Astrocyte (in vitro differentiated cells and primary cell): ENCODE measurements around the gene STAC2. TPM values are rescaled to one million over a fixed set of nuclear protein-coding genes. Genes with fewer than 3 reads are reported as not detected.

Experiments used
- DNase-seq: peaks from one replicate; pipeline ENCODE4 v3.0.0-alpha.2; 2010; ENCODE audit warnings: low read depth
- FAIRE-seq: peaks from 2 replicates; lab custom pipeline; 2011; peaks lifted over from hg19 to GRCh38; lab: Jason Lieb, UNC
- H2AFZ ChIP-seq: 2 replicates; pipeline ENCODE4 v1.6.0; 2012; ENCODE audit warnings: low read depth, low read length, inconsistent platforms
- H3K27ac ChIP-seq: 2 replicates; pipeline ENCODE4 v1.5.1; 2011; ENCODE audit warnings: low read depth, low read length, inconsistent platforms
- H3K27me3 ChIP-seq: 2 replicates; pipeline ENCODE4 v1.6.0; 2011; ENCODE audit warnings: low read length, inconsistent platforms; ENCODE audit not compliant: insufficient read depth
- H3K36me3 ChIP-seq: 2 replicates; pipeline ENCODE4 v1.5.1; 2011; ENCODE audit warnings: low read length, inconsistent platforms; ENCODE audit not compliant: insufficient read depth
- H3K4me1 ChIP-seq: 2 replicates; pipeline ENCODE4 v1.5.1; 2011; ENCODE audit warnings: low read length, inconsistent platforms; ENCODE audit not compliant: insufficient read depth
- H3K4me2 ChIP-seq: 2 replicates; pipeline ENCODE4 v1.6.0; 2012; ENCODE audit warnings: low read length, inconsistent platforms
- H3K4me3 ChIP-seq: 2 replicates; pipeline ENCODE4 v1.5.1; 2011; ENCODE audit warnings: low read depth, mild to moderate bottlenecking, low read length, inconsistent platforms; ENCODE audit not compliant: insufficient read depth
- H3K79me2 ChIP-seq: 2 replicates; pipeline ENCODE4 v1.6.0; 2012; ENCODE audit warnings: mild to moderate bottlenecking, low read length, inconsistent platforms; ENCODE audit not compliant: insufficient read depth
- H3K9ac ChIP-seq: 2 replicates; pipeline ENCODE4 v1.6.0; 2012; ENCODE audit warnings: mild to moderate bottlenecking, low read length, inconsistent platforms
- H3K9me3 ChIP-seq: 2 replicates; pipeline ENCODE4 v1.5.1; 2012; ENCODE audit warnings: low read depth, mild to moderate bottlenecking, low read length, inconsistent platforms; ENCODE audit not compliant: insufficient read depth
- H4K20me1 ChIP-seq: 2 replicates; pipeline ENCODE4 v1.6.0; 2012; ENCODE audit warnings: low read length, inconsistent platforms; ENCODE audit not compliant: insufficient read depth
- H3K27ac Mint-ChIP-seq: one replicate; pipeline ENCODE4 v1.8.0; 2021; ENCODE audit warnings: mild to moderate bottlenecking, mixed read lengths; ENCODE audit not compliant: unreplicated experiment
- H3K27me3 Mint-ChIP-seq: one replicate; pipeline ENCODE4 v1.8.0; 2021; ENCODE audit warnings: low read depth, mixed read lengths; ENCODE audit not compliant: unreplicated experiment
- H3K36me3 Mint-ChIP-seq: one replicate; pipeline ENCODE4 v1.8.0; 2021; ENCODE audit warnings: low read depth, mixed read lengths; ENCODE audit not compliant: unreplicated experiment
- H3K4me1 Mint-ChIP-seq: one replicate; pipeline ENCODE4 v1.8.0; 2021; ENCODE audit warnings: low read depth, mixed read lengths; ENCODE audit not compliant: unreplicated experiment
- H3K4me3 Mint-ChIP-seq: one replicate; pipeline ENCODE4 v1.8.0; 2021; ENCODE audit warnings: mild to moderate bottlenecking, moderate library complexity, mixed read lengths; ENCODE audit not compliant: unreplicated experiment
- H3K9me3 Mint-ChIP-seq: one replicate; pipeline ENCODE4 v1.8.0; 2021; ENCODE audit warnings: mild to moderate bottlenecking, mixed read lengths; ENCODE audit not compliant: unreplicated experiment
- CTCF ChIP-seq: IDR thresholded peaks from 2 replicates; pipeline ENCODE4 v1.5.1; 2011; ENCODE audit warnings: low read depth, mild to moderate bottlenecking, inconsistent platforms, low read length, moderate library complexity; ENCODE audit not compliant: insufficient read depth
- EZH2 ChIP-seq: IDR thresholded peaks from 2 replicates; pipeline ENCODE4 v1.6.1; 2012; ENCODE audit warnings: mild to moderate bottlenecking, low read length, inconsistent platforms; ENCODE audit not compliant: insufficient read depth
- total RNA-seq: library from RNA; stranded (reverse); gene quantifications from 2 replicates; pipeline ENCODE4 v1.2.1, GENCODE V29; 2021

The STAC2 gene
- total RNA-seq, 1 donor from 2014 or later = not detected

- H3K79me2 ChIP-seq = peaks cover 39% of the 10 kb centered on the region
- Mint-ChIP-seq H3K27me3 (no peaks in the 10 kb centered on the region), H3K27ac (peak overlapping the region; percentile 100), H3K4me3 (peak overlapping the region; percentile 98), H3K9me3 (no peaks in the 10 kb centered on the region), H3K4me1 (peaks cover 28% of the 10 kb centered on the region), H3K36me3 (peaks cover 31% of the 10 kb centered on the region)
- peak overlapping the region; percentile 90 for H3K4me3 ChIP-seq
- peak overlapping the region; percentile 99 for H3K4me2 ChIP-seq
- H4K20me1 ChIP-seq = peaks cover 52% of the 10 kb centered on the region
- TF ChIP-seq CTCF (no peak), EZH2 (no peak)
- H3K4me1 ChIP-seq = peaks cover 31% of the 10 kb centered on the region
- peak overlapping the region; percentile 100 for H3K27ac ChIP-seq
- H3K36me3 ChIP-seq = peaks cover 33% of the 10 kb centered on the region
- no peak for DNase-seq
- H3K9ac ChIP-seq = peak overlapping the region; percentile 94
- no peak for FAIRE-seq
- H2AFZ ChIP-seq = no peak overlapping the region
- no peaks in the 10 kb centered on the region for H3K9me3 ChIP-seq
- H3K27me3 ChIP-seq = no peaks in the 10 kb centered on the region
Observed at GRCh38 chr17:39200957-39201510, 24.7 kb downstream of the STAC2 start.

- Histone ChIP-seq H3K36me3 (peaks cover 33% of the 10 kb centered on the region), H4K20me1 (peaks cover 57% of the 10 kb centered on the region), H3K4me2 (peak within 1 kb of the TSS; percentile 99), H3K79me2 (peaks cover 46% of the 10 kb centered on the region), H3K9me3 (no peaks in the 10 kb centered on the region), H3K4me3 (peak within 1 kb of the TSS; percentile 90), H3K9ac (peak within 1 kb of the TSS; percentile 94), H3K4me1 (peaks cover 38% of the 10 kb centered on the region), H2AFZ (peak within 1 kb of the TSS; percentile 77), H3K27me3 (no peaks in the 10 kb centered on the region), H3K27ac (peak within 1 kb of the TSS; percentile 100)
- DNase-seq (no peak), FAIRE-seq (no peak)
- Mint-ChIP-seq H3K4me3 (peak within 1 kb of the TSS; percentile 98), H3K27ac (peak within 1 kb of the TSS; percentile 100), H3K36me3 (peaks cover 30% of the 10 kb centered on the region), H3K9me3 (no peaks in the 10 kb centered on the region), H3K27me3 (no peaks in the 10 kb centered on the region), H3K4me1 (peaks cover 28% of the 10 kb centered on the region)
- no peak for TF ChIP-seq CTCF
- no peak for TF ChIP-seq EZH2
Observed at GRCh38 chr17:39200070-39200879, 25.5 kb downstream of the STAC2 start, which contains the start of gene RPL19. Gene RPL19, plus strand, starts transcription at chr17:39200283. Its CDS starts 62 bp downstream, at chr17:39200345.
